SK-N-SH treated with all-trans-retinoic acid at 6 μM for 48 hours (cell line): ENCODE measurements around the gene SVIL.
"Not testable (repeated sequence)": the region's sequence is repeated elsewhere in the genome, so short reads cannot be mapped to it uniquely, and the experiment has no call there.

Experiments
- ATAC-seq: fragments of 200-7000 bp; cut with Tn5 transposase; 3 replicates; pipeline ENCODE4 v1.9.1; 2020; ENCODE audit warnings: mild to moderate bottlenecking, moderate library complexity
- ARNTL ChIP-seq: fragments of 450-650 bp; formaldehyde crosslinking; IDR thresholded peaks from 2 replicates; pipeline ENCODE4 v1.5.0; 2020; ENCODE audit warnings: low read depth, mild to moderate bottlenecking, moderate library complexity, borderline replicate concordance
- CSRNP3 ChIP-seq: fragments of 250-450 bp; sonication (Bioruptor Pico); IDR thresholded peaks from 2 replicates; pipeline ENCODE4 v1.5.1; 2021; ENCODE audit warnings: mild to moderate bottlenecking, moderate library complexity
- ESRRG ChIP-seq: fragments of 250-450 bp; sonication (Bioruptor Pico); IDR thresholded peaks from 2 replicates; pipeline ENCODE4 v1.6.1; 2021; ENCODE audit warnings: mild to moderate bottlenecking
- GLIS3 ChIP-seq: fragments of 250-450 bp; sonication (Bioruptor Pico); IDR thresholded peaks from 2 replicates; pipeline ENCODE4 v1.5.0; 2020; ENCODE audit warnings: mild to moderate bottlenecking, moderate library complexity
- OSR1 ChIP-seq: fragments of 250-450 bp; sonication (Bioruptor Pico); IDR thresholded peaks from 2 replicates; pipeline ENCODE4 v1.8.0; 2022; ENCODE audit warnings: moderate library complexity, mild to moderate bottlenecking, inconsistent platforms
- PATZ1 ChIP-seq: fragments of 250-450 bp; sonication (Bioruptor Pico); IDR thresholded peaks from 2 replicates; pipeline ENCODE4 v1.8.0; 2020; ENCODE audit warnings: mild to moderate bottlenecking, moderate library complexity, borderline replicate concordance
- PPARA ChIP-seq: fragments of 250-450 bp; sonication (Bioruptor Pico); IDR thresholded peaks from 2 replicates; pipeline ENCODE4 v1.5.0; 2020; ENCODE audit warnings: mild to moderate bottlenecking, borderline replicate concordance
- RARB ChIP-seq: fragments of 250-450 bp; sonication (Bioruptor Pico); IDR thresholded peaks from 2 replicates; pipeline ENCODE4 v1.8.0; 2021; ENCODE audit warnings: mild to moderate bottlenecking, moderate library complexity
- SNAI2 ChIP-seq: fragments of 250-450 bp; sonication (Bioruptor Pico); IDR thresholded peaks from 2 replicates; pipeline ENCODE4 v1.5.0; 2020; ENCODE audit warnings: mild to moderate bottlenecking, moderate library complexity
- ZC3H10 ChIP-seq: fragments of 250-450 bp; sonication (Bioruptor Pico); IDR thresholded peaks from 2 replicates; pipeline ENCODE4 v1.5.1; 2021; ENCODE audit warnings: mild to moderate bottlenecking, moderate library complexity
- ZFP3 ChIP-seq: fragments of 250-450 bp; sonication (Bioruptor Pico); IDR thresholded peaks from 2 replicates; pipeline ENCODE4 v1.5.0; 2020; ENCODE audit warnings: mild to moderate bottlenecking, moderate library complexity
- ZFP30 ChIP-seq: fragments of 450-650 bp; formaldehyde crosslinking; IDR thresholded peaks from 2 replicates; pipeline ENCODE4 v1.5.0; 2022; ENCODE audit warnings: mild to moderate bottlenecking, moderate library complexity
- ZNF70 ChIP-seq: fragments of 450-650 bp; formaldehyde crosslinking; IDR thresholded peaks from 2 replicates; pipeline ENCODE4 v1.5.0; 2020; ENCODE audit warnings: mild to moderate bottlenecking, moderate library complexity
- TF ChIP-seq, protein P1 (sequence below): fragments of 250-450 bp; sonication (Bioruptor Pico); IDR thresholded peaks from 2 replicates; pipeline ENCODE4 v1.5.1; 2020; ENCODE audit warnings: low read depth, mild to moderate bottlenecking, moderate library complexity
- TF ChIP-seq, protein P2 (sequence below): fragments of 250-450 bp; sonication (Bioruptor Pico); IDR thresholded peaks from 2 replicates; pipeline ENCODE4 v1.8.0; 2021; ENCODE audit warnings: low read depth, mild to moderate bottlenecking, moderate library complexity, borderline replicate concordance
- TF ChIP-seq, protein P3 (sequence below): fragments of 250-450 bp; sonication (Bioruptor Pico); IDR thresholded peaks from 2 replicates; pipeline ENCODE4 v1.5.0; 2020; ENCODE audit warnings: mild to moderate bottlenecking, moderate library complexity

Gene SVIL

GRCh38 chr10:29469481-29470354, 165.1 kb downstream of the SVIL start:
- TF ChIP-seq GLIS3 (CRISPR knock-in tag) (no peak), OSR1 (no peak), SNAI2 (CRISPR knock-in tag) (no peak), ZFP3 (CRISPR knock-in tag) (no peak), PATZ1 (CRISPR knock-in tag) (no peak), PPARA (CRISPR knock-in tag) (no peak), CSRNP3 (no peak), RARB (CRISPR knock-in tag) (no peak), ZFP30 (no peak), ARNTL (CRISPR knock-in tag) (no peak), ZC3H10 (CRISPR knock-in tag) (no peak), ZNF70 (CRISPR knock-in tag) (no peak)
- TF ChIP-seq, protein P1, sequence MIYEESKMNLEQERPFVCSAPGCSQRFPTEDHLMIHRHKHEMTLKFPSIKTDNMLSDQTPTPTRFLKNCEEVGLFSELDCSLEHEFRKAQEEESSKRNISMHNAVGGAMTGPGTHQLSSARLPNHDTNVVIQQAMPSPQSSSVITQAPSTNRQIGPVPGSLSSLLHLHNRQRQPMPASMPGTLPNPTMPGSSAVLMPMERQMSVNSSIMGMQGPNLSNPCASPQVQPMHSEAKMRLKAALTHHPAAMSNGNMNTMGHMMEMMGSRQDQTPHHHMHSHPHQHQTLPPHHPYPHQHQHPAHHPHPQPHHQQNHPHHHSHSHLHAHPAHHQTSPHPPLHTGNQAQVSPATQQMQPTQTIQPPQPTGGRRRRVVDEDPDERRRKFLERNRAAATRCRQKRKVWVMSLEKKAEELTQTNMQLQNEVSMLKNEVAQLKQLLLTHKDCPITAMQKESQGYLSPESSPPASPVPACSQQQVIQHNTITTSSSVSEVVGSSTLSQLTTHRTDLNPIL (CRISPR knock-in tag), result no peak
- TF ChIP-seq, protein P2, sequence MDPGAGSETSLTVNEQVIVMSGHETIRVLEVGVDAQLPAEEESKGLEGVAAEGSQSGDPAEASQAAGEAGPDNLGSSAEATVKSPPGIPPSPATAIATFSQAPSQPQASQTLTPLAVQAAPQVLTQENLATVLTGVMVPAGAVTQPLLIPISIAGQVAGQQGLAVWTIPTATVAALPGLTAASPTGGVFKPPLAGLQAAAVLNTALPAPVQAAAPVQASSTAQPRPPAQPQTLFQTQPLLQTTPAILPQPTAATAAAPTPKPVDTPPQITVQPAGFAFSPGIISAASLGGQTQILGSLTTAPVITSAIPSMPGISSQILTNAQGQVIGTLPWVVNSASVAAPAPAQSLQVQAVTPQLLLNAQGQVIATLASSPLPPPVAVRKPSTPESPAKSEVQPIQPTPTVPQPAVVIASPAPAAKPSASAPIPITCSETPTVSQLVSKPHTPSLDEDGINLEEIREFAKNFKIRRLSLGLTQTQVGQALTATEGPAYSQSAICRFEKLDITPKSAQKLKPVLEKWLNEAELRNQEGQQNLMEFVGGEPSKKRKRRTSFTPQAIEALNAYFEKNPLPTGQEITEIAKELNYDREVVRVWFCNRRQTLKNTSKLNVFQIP (CRISPR knock-in tag), result no peak
- TF ChIP-seq, protein P3, sequence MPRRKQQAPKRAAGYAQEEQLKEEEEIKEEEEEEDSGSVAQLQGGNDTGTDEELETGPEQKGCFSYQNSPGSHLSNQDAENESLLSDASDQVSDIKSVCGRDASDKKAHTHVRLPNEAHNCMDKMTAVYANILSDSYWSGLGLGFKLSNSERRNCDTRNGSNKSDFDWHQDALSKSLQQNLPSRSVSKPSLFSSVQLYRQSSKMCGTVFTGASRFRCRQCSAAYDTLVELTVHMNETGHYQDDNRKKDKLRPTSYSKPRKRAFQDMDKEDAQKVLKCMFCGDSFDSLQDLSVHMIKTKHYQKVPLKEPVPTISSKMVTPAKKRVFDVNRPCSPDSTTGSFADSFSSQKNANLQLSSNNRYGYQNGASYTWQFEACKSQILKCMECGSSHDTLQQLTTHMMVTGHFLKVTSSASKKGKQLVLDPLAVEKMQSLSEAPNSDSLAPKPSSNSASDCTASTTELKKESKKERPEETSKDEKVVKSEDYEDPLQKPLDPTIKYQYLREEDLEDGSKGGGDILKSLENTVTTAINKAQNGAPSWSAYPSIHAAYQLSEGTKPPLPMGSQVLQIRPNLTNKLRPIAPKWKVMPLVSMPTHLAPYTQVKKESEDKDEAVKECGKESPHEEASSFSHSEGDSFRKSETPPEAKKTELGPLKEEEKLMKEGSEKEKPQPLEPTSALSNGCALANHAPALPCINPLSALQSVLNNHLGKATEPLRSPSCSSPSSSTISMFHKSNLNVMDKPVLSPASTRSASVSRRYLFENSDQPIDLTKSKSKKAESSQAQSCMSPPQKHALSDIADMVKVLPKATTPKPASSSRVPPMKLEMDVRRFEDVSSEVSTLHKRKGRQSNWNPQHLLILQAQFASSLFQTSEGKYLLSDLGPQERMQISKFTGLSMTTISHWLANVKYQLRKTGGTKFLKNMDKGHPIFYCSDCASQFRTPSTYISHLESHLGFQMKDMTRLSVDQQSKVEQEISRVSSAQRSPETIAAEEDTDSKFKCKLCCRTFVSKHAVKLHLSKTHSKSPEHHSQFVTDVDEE (CRISPR knock-in tag), result no peak
- ATAC-seq, result no peak

GRCh38 chr10:29465384-29465783, 169.4 kb downstream of the SVIL start:
- TF ChIP-seq, protein P3 (CRISPR knock-in tag), result no peak
- no peak for TF ChIP-seq ESRRG (CRISPR knock-in tag)
- TF ChIP-seq, protein P1 (CRISPR knock-in tag), result no peak
- TF ChIP-seq ZFP3 (CRISPR knock-in tag), result no peak
- no peak for TF ChIP-seq GLIS3 (CRISPR knock-in tag)
- no peak for ATAC-seq

DNA sequence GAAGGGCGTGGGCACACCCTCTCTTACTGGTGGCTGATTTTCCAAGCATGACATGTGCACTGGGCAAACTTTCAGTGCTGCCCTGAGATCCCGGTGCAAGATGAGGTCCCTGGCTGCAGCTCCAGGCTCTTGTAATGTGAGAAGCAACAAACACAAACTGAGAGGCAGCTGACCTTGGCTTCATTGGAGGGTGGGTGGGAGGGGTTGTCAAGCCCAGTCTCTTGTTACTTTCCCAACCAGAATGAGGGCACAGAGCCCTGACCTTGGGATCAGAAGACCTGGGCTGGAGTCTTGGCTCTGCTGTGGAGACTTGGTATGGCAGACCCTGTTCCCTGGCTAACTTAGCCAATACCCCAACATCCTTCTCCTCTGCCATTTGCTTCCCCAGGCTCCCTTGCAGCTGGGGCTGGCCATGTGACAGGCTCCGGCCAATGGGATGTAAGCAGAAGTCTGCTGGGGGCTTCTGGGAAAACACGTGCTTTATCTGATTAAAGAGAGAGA, 170.1 kb downstream of the SVIL start:
- ATAC-seq, result not testable (repeated sequence)
